ENCODE results near the gene AARS2. TPM values are rescaled to one million over a fixed set of nuclear protein-coding genes. Genes with fewer than 3 reads are reported as not detected.
"Not testable (repeated sequence)": the region's sequence is repeated elsewhere in the genome, so short reads cannot be mapped to it uniquely, and the experiment has no call there.

The AARS2 gene
- total RNA-seq (2014; rRNA removed; shearing (Covaris generic); ENCODE audit: low replicate concordance) = 52.9 and 92.6 TPM in 2 replicates

GRCh38 chr6:44312901-44313788 lies at the start of gene AARS2:
AARS2 (minus strand) TSS chr6:44313347; CDS start chr6:44313323, 24 bp downstream.
- peak within 1 kb of the TSS; percentile 100 for H3K4me3 ChIP-seq
- H3K27me3 ChIP-seq = peaks cover 28% of the 10 kb centered on the region
- DNase-seq = peak; percentile 99

GRCh38 chr6:44361947-44362346 lies 48.8 kb upstream of the AARS2 start:
- Histone ChIP-seq H3K27me3 (peaks cover 47% of the 10 kb centered on the region), H3K36me3 (no peaks in the 10 kb centered on the region), H3K4me3 (no peak overlapping the region), H3K9me3 (no peaks in the 10 kb centered on the region)
- DNase-seq = no peak

More at GRCh38 chr6:44312901-44313788, at the start of gene AARS2:
- Histone ChIP-seq H3K36me3 (peaks cover 44% of the 10 kb centered on the region), H3K9me3 (no peaks in the 10 kb centered on the region; the same call in 1 of the 2 replicates)

- Histone ChIP-seq H3K4me3 (no peak overlapping the region), H3K9me3 (no peaks in the 10 kb centered on the region; the same call in 1 of the 2 replicates), H3K27me3 (peaks cover 55% of the 10 kb centered on the region), H3K36me3 (no peaks in the 10 kb centered on the region)
- DNase-seq = no peak
Measured at GRCh38 chr6:44359973-44360372, 46.8 kb upstream of the AARS2 start.

- no peaks in the 10 kb centered on the region; the same call in 1 of the 2 replicates for H3K9me3 ChIP-seq
- DNase-seq = no peak
- peaks cover 51% of the 10 kb centered on the region for H3K27me3 ChIP-seq
- H3K4me3 ChIP-seq = no peak overlapping the region
- H3K36me3 ChIP-seq = no peaks in the 10 kb centered on the region
Measured at GRCh38 chr6:44356487-44356886, 43.3 kb upstream of the AARS2 start.

- H3K4me3 ChIP-seq = no peak overlapping the region
- no peak for DNase-seq
- no peaks in the 10 kb centered on the region for H3K36me3 ChIP-seq
- no peaks in the 10 kb centered on the region; the same call in 1 of the 2 replicates for H3K9me3 ChIP-seq
- H3K27me3 ChIP-seq = peaks cover 42% of the 10 kb centered on the region
Measured at GRCh38 chr6:44355640-44356039, 42.5 kb upstream of the AARS2 start.

GRCh38 chr6:44353336-44353735 lies 40.2 kb upstream of the AARS2 start:
- DNase-seq = peak; percentile 75

GRCh38 chr6:44352259-44352658 lies 39.1 kb upstream of the AARS2 start:
- no peaks in the 10 kb centered on the region; the same call in 1 of the 2 replicates for H3K9me3 ChIP-seq
- no peaks in the 10 kb centered on the region for H3K36me3 ChIP-seq
- peaks cover 22% of the 10 kb centered on the region for H3K27me3 ChIP-seq
- DNase-seq = no peak
- no peak overlapping the region for H3K4me3 ChIP-seq

More at GRCh38 chr6:44353336-44353735, 40.2 kb upstream of the AARS2 start:
- Histone ChIP-seq H3K27me3 (peaks cover 24% of the 10 kb centered on the region), H3K4me3 (no peak overlapping the region), H3K36me3 (no peaks in the 10 kb centered on the region), H3K9me3 (no peaks in the 10 kb centered on the region; the same call in 1 of the 2 replicates)

- H3K9me3 ChIP-seq, H3K36me3 ChIP-seq, H3K4me3 ChIP-seq, DNase-seq: not testable (repeated sequence)
- H3K27me3 ChIP-seq = peaks cover 19% of the 10 kb centered on the region
Measured at GRCh38 chr6:44350650-44350994, 37.5 kb upstream of the AARS2 start.

GRCh38 chr6:44349904-44350649 lies 36.9 kb upstream of the AARS2 start:
- Histone ChIP-seq H3K4me3 (no peak overlapping the region), H3K27me3 (peaks cover 20% of the 10 kb centered on the region), H3K9me3 (no peaks in the 10 kb centered on the region), H3K36me3 (no peaks in the 10 kb centered on the region)
- no peak for DNase-seq

- peaks cover 49% of the 10 kb centered on the region for H3K27me3 ChIP-seq
- H3K36me3 ChIP-seq, H3K4me3 ChIP-seq, DNase-seq, H3K9me3 ChIP-seq: not testable (repeated sequence)
Measured at GRCh38 chr6:44346818-44347217, 33.7 kb upstream of the AARS2 start.

- peak; percentile 43 for DNase-seq
- Histone ChIP-seq H3K4me3 (no peak within 1 kb of the TSS), H3K36me3 (no peaks in the 10 kb centered on the region), H3K9me3 (no peaks in the 10 kb centered on the region), H3K27me3 (peaks cover 63% of the 10 kb centered on the region)
Measured at GRCh38 chr6:44342489-44342888, 29.3 kb upstream of the AARS2 start, which contains the start of gene SPATS1. SPATS1 (plus strand) TSS chr6:44342650; CDS start chr6:44343096, 446 bp downstream.

- no peak overlapping the region for H3K4me3 ChIP-seq
- peaks cover 61% of the 10 kb centered on the region for H3K27me3 ChIP-seq
- H3K9me3 ChIP-seq = no peaks in the 10 kb centered on the region
- no peak for DNase-seq
- no peaks in the 10 kb centered on the region for H3K36me3 ChIP-seq
Measured at GRCh38 chr6:44342052-44342451, 28.9 kb upstream of the AARS2 start.

- Histone ChIP-seq H3K4me3 (no peak overlapping the region), H3K9me3 (no peaks in the 10 kb centered on the region), H3K27me3 (peaks cover 54% of the 10 kb centered on the region), H3K36me3 (no peaks in the 10 kb centered on the region)
- no peak for DNase-seq
Measured at GRCh38 chr6:44341095-44341890, 28.1 kb upstream of the AARS2 start.

GRCh38 chr6:44339763-44340625 lies 26.8 kb upstream of the AARS2 start:
- H3K9me3 ChIP-seq = no peaks in the 10 kb centered on the region
- DNase-seq = no peak
- no peaks in the 10 kb centered on the region for H3K36me3 ChIP-seq
- no peak overlapping the region for H3K4me3 ChIP-seq
- H3K27me3 ChIP-seq = peaks cover 46% of the 10 kb centered on the region

GRCh38 chr6:44339301-44339700 lies 26.2 kb upstream of the AARS2 start:
- Histone ChIP-seq H3K36me3 (no peaks in the 10 kb centered on the region), H3K27me3 (peaks cover 39% of the 10 kb centered on the region), H3K4me3 (no peak overlapping the region), H3K9me3 (no peaks in the 10 kb centered on the region)
- no peak for DNase-seq
